WTC11 (cell line): Measurements from ENCODE around the gene POLG.

ENCODE experiments used
- CREB1 ChIP-seq: sonication (generic); formaldehyde crosslinking; IDR thresholded peaks from 2 replicates; pipeline ENCODE4 v1.8.0; 2023; ENCODE audit warnings: mild to moderate bottlenecking, missing genetic modification reagents
- CREM ChIP-seq: sonication (generic); formaldehyde crosslinking; IDR thresholded peaks from 2 replicates; pipeline ENCODE4 v1.8.1; 2022; ENCODE audit warnings: mild to moderate bottlenecking, missing genetic modification reagents, moderate library complexity
- ELF4 ChIP-seq: sonication (generic); formaldehyde crosslinking; IDR thresholded peaks from 2 replicates; pipeline ENCODE4 v1.8.1; 2022; ENCODE audit warnings: low read depth, mild to moderate bottlenecking, moderate library complexity, missing genetic modification reagents
- ESRRA ChIP-seq: sonication (generic); formaldehyde crosslinking; IDR thresholded peaks from 2 replicates; pipeline ENCODE4 v1.8.1; 2022; ENCODE audit warnings: mild to moderate bottlenecking, missing genetic modification reagents, borderline replicate concordance
- KAT7 ChIP-seq: sonication (generic); formaldehyde crosslinking; IDR thresholded peaks from 2 replicates; pipeline ENCODE4 v1.8.1; 2023; ENCODE audit warnings: missing genetic modification reagents, mild to moderate bottlenecking, borderline replicate concordance
- NR2C2 ChIP-seq: sonication (generic); formaldehyde crosslinking; IDR thresholded peaks from 2 replicates; pipeline ENCODE4 v1.8.0; 2022; ENCODE audit warnings: mild to moderate bottlenecking, missing genetic modification reagents
- RELA ChIP-seq: sonication (generic); formaldehyde crosslinking; IDR thresholded peaks from 2 replicates; pipeline ENCODE4 v1.8.1; 2022; ENCODE audit warnings: missing genetic modification reagents, mild to moderate bottlenecking, borderline replicate concordance
- ZNF138 ChIP-seq: sonication (generic); formaldehyde crosslinking; conservative IDR thresholded peaks from 2 replicates; pipeline ENCODE4 v1.8.1; 2022; ENCODE audit warnings: mild to moderate bottlenecking, moderate library complexity, missing genetic modification reagents
- ZNF263 ChIP-seq: sonication (generic); formaldehyde crosslinking; IDR thresholded peaks from 2 replicates; pipeline ENCODE4 v1.8.1; 2022; ENCODE audit warnings: low read depth, mild to moderate bottlenecking, moderate library complexity, missing genetic modification reagents
- TF ChIP-seq, protein P1 (sequence below): fragments of 200-600 bp; IDR thresholded peaks from 2 replicates; pipeline ENCODE4 v1.8.0; 2022; ENCODE audit warnings: antibody characterized with exemption
- TF ChIP-seq, protein P2 (sequence below): sonication (generic); formaldehyde crosslinking; conservative IDR thresholded peaks from 2 replicates; pipeline ENCODE4 v1.8.1; 2022; ENCODE audit warnings: mild to moderate bottlenecking, missing genetic modification reagents
- TF ChIP-seq, protein P3 (sequence below): sonication (generic); formaldehyde crosslinking; IDR thresholded peaks from 2 replicates; pipeline ENCODE4 v1.8.0; 2022; ENCODE audit warnings: mild to moderate bottlenecking, missing genetic modification reagents

DNA sequence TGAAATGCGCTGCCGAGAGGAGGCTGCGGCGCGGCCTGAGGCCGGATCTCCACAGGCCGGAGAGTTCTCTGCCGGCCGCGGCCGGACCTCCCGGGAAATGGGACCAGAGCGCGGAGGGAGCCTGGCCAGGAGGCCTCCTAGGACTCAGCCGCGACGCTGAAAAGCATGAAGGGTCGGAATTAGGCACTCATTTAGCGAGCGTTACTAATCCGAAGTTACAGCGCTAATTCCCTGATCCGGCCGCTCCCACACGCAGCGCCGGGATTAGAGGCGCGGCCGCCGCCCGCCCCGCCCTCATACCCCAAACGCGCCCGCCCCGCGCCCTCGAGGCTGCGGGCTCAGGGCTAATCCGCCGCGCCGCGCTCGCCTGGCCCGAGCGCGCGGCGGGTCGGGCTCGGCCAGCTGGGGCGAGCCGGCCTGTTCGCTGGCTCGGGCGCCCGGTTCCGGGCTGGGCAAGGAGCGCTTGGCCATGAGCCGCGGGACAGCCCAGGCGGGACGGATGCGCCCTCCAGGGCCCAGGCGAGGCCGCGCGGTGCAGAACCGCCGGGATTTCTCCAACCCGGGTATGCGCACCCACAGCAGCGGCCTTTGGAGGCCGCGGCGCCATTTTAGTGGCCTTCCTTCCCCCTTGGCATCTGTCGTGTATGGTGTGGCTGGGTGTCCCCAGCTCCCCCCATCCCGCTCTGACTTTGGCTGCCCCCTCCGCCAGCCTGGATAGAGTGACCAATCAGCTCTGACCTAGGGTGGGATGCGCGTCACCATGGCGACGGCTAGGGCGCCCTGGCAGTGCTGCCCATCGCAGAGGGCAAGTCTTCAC, 36.8 kb upstream of the POLG start:
- TF ChIP-seq, protein P1, sequence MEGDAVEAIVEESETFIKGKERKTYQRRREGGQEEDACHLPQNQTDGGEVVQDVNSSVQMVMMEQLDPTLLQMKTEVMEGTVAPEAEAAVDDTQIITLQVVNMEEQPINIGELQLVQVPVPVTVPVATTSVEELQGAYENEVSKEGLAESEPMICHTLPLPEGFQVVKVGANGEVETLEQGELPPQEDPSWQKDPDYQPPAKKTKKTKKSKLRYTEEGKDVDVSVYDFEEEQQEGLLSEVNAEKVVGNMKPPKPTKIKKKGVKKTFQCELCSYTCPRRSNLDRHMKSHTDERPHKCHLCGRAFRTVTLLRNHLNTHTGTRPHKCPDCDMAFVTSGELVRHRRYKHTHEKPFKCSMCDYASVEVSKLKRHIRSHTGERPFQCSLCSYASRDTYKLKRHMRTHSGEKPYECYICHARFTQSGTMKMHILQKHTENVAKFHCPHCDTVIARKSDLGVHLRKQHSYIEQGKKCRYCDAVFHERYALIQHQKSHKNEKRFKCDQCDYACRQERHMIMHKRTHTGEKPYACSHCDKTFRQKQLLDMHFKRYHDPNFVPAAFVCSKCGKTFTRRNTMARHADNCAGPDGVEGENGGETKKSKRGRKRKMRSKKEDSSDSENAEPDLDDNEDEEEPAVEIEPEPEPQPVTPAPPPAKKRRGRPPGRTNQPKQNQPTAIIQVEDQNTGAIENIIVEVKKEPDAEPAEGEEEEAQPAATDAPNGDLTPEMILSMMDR: no peak
- TF ChIP-seq CREB1 (CRISPR knock-in tag) (no peak), ELF4 (CRISPR knock-in tag) (no peak), RELA (CRISPR knock-in tag) (no peak), ESRRA (CRISPR knock-in tag) (no peak), CREM (CRISPR knock-in tag) (no peak), NR2C2 (CRISPR knock-in tag) (no peak), KAT7 (CRISPR knock-in tag) (no peak), ZNF138 (CRISPR knock-in tag) (no peak), ZNF263 (CRISPR knock-in tag) (no peak)
- TF ChIP-seq, protein P2, sequence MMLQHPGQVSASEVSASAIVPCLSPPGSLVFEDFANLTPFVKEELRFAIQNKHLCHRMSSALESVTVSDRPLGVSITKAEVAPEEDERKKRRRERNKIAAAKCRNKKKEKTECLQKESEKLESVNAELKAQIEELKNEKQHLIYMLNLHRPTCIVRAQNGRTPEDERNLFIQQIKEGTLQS: no peak
- TF ChIP-seq, protein P3, sequence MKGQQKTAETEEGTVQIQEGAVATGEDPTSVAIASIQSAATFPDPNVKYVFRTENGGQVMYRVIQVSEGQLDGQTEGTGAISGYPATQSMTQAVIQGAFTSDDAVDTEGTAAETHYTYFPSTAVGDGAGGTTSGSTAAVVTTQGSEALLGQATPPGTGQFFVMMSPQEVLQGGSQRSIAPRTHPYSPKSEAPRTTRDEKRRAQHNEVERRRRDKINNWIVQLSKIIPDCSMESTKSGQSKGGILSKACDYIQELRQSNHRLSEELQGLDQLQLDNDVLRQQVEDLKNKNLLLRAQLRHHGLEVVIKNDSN (CRISPR knock-in tag): no peak
